Memory B cell (primary cell): ENCODE results near the gene PSMD2.

Source experiments
- ATAC-seq: fragments of 150-1000 bp; cut with Tn5 transposase; 2 replicates; pipeline ENCODE4 v1.10.0; 2021; ENCODE audit warnings: low read depth, mild to moderate bottlenecking, moderate library complexity
- DNase-seq, 2 donors: peaks; one replicate each; pipeline ENCODE4 v3.0.0; 2022; ENCODE audit warnings: low spot score in 2 of 2
- H3K27ac Mint-ChIP-seq: one replicate; pipeline ENCODE4 v1.8.0; 2022; ENCODE audit warnings: mild to moderate bottlenecking, moderate library complexity, mixed read lengths
- H3K27me3 Mint-ChIP-seq: one replicate; pipeline ENCODE4 v1.8.0; 2022; ENCODE audit warnings: mixed read lengths
- H3K36me3 Mint-ChIP-seq: one replicate; pipeline ENCODE4 v1.8.0; 2022; ENCODE audit warnings: mild to moderate bottlenecking, mixed read lengths
- H3K4me1 Mint-ChIP-seq: one replicate; pipeline ENCODE4 v1.8.0; 2022; ENCODE audit warnings: mixed read lengths
- H3K4me3 Mint-ChIP-seq: one replicate; pipeline ENCODE4 v1.8.0; 2022; ENCODE audit warnings: mild to moderate bottlenecking, moderate library complexity, mixed read lengths
- H3K9me3 Mint-ChIP-seq: one replicate; pipeline ENCODE4 v1.8.0; 2022; ENCODE audit warnings: mixed read lengths

The PSMD2 gene

GRCh38 chr3:184296616-184297015 is 2.4 kb upstream of the PSMD2 start:
- ATAC-seq (no peak), DNase-seq (no peak)
- H3K27me3 Mint-ChIP-seq, result peaks cover 3% of the 10 kb centered on the region
- H3K36me3 Mint-ChIP-seq, result no peaks in the 10 kb centered on the region
- no peaks in the 10 kb centered on the region for H3K9me3 Mint-ChIP-seq
- H3K4me3 Mint-ChIP-seq, result peak overlapping the region; percentile 62
- H3K4me1 Mint-ChIP-seq, result peaks cover 13% of the 10 kb centered on the region
- no peak overlapping the region for H3K27ac Mint-ChIP-seq

DNA sequence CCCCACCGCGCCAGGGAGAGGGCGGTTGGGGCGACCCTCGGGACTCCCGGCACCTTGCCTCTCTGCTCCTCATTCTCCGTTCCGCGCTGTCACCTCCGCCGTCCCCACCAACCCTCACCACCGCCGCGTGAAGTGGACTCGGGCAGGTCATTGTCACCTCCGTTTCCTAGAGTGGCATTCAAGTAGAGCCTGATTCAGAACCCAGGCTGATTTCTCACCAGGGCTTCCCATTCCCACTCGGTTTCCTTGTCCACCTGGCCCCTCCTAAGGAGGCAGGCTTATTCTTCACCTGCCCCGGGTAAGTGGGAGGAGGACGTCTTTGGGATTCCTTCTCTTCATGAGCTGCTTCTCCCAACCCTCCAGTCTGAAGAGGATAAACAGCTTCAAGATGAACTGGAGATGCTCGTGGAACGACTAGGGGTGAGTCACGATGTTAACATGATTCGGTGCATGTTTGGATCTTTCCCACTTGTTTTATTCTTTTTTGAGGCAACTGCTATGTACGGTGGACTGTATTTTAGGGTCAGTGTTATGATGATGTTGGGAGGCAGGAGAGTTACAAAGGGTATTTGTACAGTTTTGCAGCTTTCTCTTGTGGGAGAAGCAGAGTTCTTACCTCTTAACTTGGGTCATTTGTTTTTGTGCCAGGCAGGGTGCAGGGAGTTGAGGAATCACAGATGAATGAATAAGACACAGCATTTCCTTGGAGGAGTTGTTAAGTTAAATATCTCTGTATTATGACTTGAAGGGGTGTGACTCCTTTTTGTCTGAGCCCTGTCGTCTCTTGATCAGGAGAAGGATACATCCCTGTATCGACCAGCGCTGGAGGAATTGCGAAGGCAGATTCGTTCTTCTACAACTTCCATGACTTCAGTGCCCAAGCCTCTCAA is 692 bp downstream of the PSMD2 start:
- H3K9me3 Mint-ChIP-seq, result no peaks in the 10 kb centered on the region
- DNase-seq, result no peak
- no peaks in the 10 kb centered on the region for H3K27me3 Mint-ChIP-seq
- H3K4me1 Mint-ChIP-seq, result peaks cover 15% of the 10 kb centered on the region
- peaks cover 15% of the 10 kb centered on the region for H3K36me3 Mint-ChIP-seq
- H3K27ac Mint-ChIP-seq, result peak overlapping the region; percentile 79
- no peak for ATAC-seq
- H3K4me3 Mint-ChIP-seq, result peak overlapping the region; percentile 87

GRCh38 chr3:184300378-184300720 is 1.3 kb downstream of the PSMD2 start:
- no peak for ATAC-seq
- Mint-ChIP-seq H3K27me3 (no peaks in the 10 kb centered on the region), H3K4me3 (peak overlapping the region; percentile 87), H3K36me3 (peaks cover 15% of the 10 kb centered on the region), H3K9me3 (no peaks in the 10 kb centered on the region), H3K4me1 (peaks cover 15% of the 10 kb centered on the region), H3K27ac (no peak overlapping the region)
- no peak for DNase-seq

DNA sequence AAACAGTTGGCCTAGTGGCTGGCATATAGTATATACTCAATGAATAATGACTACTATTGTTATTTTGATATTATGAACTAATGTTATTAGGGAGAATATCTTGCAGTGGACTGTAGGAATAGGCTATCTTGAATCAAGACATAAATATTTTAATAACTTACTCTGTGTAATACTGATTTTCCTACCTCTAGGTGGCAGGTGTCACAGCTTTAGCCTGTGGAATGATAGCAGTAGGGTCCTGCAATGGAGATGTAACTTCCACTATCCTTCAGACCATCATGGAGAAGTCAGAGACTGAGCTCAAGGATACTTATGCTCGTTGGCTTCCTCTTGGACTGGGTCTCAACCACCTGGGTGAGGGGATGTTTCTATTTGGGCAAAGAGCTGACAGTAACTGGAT is 6.5 kb downstream of the PSMD2 start:
- ATAC-seq (peak; percentile 59), DNase-seq (no peak)
- Mint-ChIP-seq H3K27me3 (no peaks in the 10 kb centered on the region), H3K4me3 (no peak overlapping the region), H3K4me1 (peaks cover 3% of the 10 kb centered on the region), H3K36me3 (peaks cover 39% of the 10 kb centered on the region), H3K27ac (no peak overlapping the region), H3K9me3 (no peaks in the 10 kb centered on the region)

- Mint-ChIP-seq H3K27me3 (no peaks in the 10 kb centered on the region), H3K36me3 (peaks cover 39% of the 10 kb centered on the region), H3K9me3 (no peaks in the 10 kb centered on the region), H3K4me1 (peaks cover 2% of the 10 kb centered on the region), H3K4me3 (no peak overlapping the region), H3K27ac (peak overlapping the region; percentile 6)
- DNase-seq, result no peak
- ATAC-seq, result no peak
Measured at GRCh38 chr3:184306341-184306972, 7.4 kb downstream of the PSMD2 start.

DNA sequence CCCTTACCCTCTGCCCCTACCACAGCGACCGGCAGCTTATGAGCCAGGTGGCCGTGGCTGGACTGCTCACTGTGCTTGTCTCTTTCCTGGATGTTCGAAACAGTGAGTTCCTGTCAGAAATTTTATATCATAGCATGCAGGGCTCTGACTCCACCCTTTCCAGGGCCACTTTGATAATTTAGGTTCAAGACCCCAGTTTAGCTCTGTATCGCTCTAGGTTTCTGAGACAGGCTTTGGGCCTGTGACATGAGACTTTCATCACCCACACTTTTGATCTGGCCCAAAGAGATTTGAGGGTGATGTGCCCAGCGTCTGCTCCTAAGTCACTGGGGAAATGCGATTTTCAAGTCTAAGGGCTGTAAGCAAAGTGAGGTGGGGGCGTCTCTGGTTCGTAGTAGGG is 8.9 kb downstream of the PSMD2 start:
- H3K27ac Mint-ChIP-seq, result no peak overlapping the region
- no peak for DNase-seq
- H3K4me3 Mint-ChIP-seq, result no peak overlapping the region
- peaks cover 37% of the 10 kb centered on the region for H3K36me3 Mint-ChIP-seq
- ATAC-seq, result no peak
- H3K27me3 Mint-ChIP-seq, result no peaks in the 10 kb centered on the region
- H3K4me1 Mint-ChIP-seq, result peaks cover 2% of the 10 kb centered on the region
- H3K9me3 Mint-ChIP-seq, result no peaks in the 10 kb centered on the region

GRCh38 chr3:184308744-184309143 is 9.7 kb downstream of the PSMD2 start:
- Mint-ChIP-seq H3K27ac (no peak overlapping the region), H3K9me3 (no peaks in the 10 kb centered on the region), H3K4me1 (peaks cover 2% of the 10 kb centered on the region), H3K27me3 (no peaks in the 10 kb centered on the region), H3K4me3 (no peak overlapping the region), H3K36me3 (peaks cover 30% of the 10 kb centered on the region)
- DNase-seq (no peak), ATAC-seq (no peak)

DNA sequence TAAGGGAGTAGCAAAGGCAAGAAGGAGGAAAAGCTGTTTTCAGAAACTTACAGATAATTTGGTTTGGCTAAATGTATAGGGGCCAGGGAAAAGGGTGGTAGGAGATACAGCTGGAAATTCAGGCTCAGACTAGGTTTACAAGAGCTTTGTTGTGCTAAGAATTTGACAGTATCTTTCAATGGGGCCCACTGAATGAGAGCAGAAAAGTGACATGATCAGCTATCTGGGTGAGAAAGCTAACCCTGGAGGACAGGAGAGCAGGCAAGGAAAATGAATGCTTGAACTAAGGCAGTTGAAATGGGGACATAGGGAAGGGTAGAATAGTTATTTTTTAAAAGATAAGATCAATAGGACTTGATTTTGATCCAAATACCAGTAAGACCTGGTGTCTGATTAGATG is 12.6 kb downstream of the PSMD2 start:
- H3K4me3 Mint-ChIP-seq, result no peak overlapping the region
- ATAC-seq (no peak), DNase-seq (no peak)
- H3K27me3 Mint-ChIP-seq, result no peaks in the 10 kb centered on the region
- H3K36me3 Mint-ChIP-seq, result peaks cover 16% of the 10 kb centered on the region
- H3K4me1 Mint-ChIP-seq, result peaks cover 5% of the 10 kb centered on the region
- no peak overlapping the region for H3K27ac Mint-ChIP-seq
- no peaks in the 10 kb centered on the region for H3K9me3 Mint-ChIP-seq

DNA sequence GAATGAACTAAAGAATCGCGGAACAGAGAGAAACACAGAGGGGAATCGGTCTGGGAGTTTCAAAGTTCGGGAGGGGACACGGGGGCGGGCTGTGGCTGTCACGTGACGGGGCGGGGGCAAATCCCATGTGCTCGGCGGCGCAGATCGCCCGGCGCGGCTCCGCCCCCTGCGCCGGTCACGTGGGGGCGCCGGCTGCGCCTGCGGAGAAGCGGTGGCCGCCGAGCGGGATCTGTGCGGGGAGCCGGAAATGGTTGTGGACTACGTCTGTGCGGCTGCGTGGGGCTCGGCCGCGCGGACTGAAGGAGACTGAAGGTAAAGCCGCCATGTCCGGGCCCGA is 15.3 kb downstream of the PSMD2 start, which contains the start of gene EIF4G1:
Gene EIF4G1 (plus strand): TSS at position 244 of the 337 bp plus-strand sequence. CDS start 1,191 bp downstream, outside the sequence.
- Mint-ChIP-seq H3K4me3 (peak within 1 kb of the TSS; percentile 82), H3K9me3 (no peaks in the 10 kb centered on the region), H3K4me1 (peaks cover 20% of the 10 kb centered on the region), H3K27me3 (no peaks in the 10 kb centered on the region), H3K27ac (peak within 1 kb of the TSS; percentile 84), H3K36me3 (peaks cover 7% of the 10 kb centered on the region)
- DNase-seq (peak; percentile 85 to 88), ATAC-seq (peak; percentile 87)

DNA sequence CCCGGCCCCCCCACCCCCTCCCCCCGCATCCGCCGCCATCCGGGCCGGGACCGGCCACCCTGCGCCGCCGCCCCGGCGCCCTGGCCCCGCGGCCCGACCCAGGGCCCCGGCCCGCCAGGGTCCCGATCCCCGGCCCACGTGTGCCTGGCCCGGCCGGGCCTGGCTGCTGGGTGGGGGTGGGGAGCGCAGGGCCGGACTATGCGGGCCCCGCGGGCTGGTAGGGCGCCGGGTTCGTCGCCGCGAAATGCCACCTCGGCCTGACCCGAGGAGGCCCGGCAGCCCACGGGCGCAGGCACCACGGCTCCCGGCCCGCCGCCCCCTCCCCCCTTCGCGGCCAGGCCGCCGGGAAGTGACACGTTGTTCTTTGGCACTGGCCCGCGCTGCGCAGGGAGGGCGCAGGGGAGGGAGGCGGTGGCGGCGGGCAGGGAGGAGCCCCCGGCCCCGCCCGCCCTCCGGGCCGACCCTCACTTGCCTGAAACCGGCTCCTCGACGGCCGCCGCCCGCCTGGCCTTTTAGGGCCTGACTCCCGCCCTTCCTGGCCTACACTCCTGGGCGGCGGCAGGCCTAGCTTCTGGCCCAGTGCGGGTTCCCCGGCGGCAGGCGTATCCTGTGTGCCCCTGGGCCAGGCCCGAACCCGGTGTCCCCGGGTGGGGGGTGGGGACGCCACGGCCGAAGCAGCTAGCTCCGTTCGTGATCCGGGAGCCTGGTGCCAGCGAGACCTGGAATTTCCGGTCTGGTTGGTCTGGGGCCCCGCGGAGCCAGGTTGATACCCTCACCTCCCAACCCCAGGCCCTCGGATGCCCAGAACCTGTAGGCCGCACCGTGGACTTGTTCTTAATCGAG is 15.9 kb downstream of the PSMD2 start:
- ATAC-seq, result peak; percentile 46
- H3K27me3 Mint-ChIP-seq, result no peaks in the 10 kb centered on the region
- H3K27ac Mint-ChIP-seq, result peak overlapping the region; percentile 84
- peaks cover 24% of the 10 kb centered on the region for H3K4me1 Mint-ChIP-seq
- peaks cover 8% of the 10 kb centered on the region for H3K36me3 Mint-ChIP-seq
- peak overlapping the region; percentile 82 for H3K4me3 Mint-ChIP-seq
- H3K9me3 Mint-ChIP-seq, result no peaks in the 10 kb centered on the region
- peak; percentile 54 to 63 for DNase-seq

- peak overlapping the region; percentile 80 for H3K4me3 Mint-ChIP-seq
- no peaks in the 10 kb centered on the region for H3K27me3 Mint-ChIP-seq
- H3K36me3 Mint-ChIP-seq, result peaks cover 7% of the 10 kb centered on the region
- no peaks in the 10 kb centered on the region for H3K9me3 Mint-ChIP-seq
- ATAC-seq (no peak), DNase-seq (no peak)
- peaks cover 24% of the 10 kb centered on the region for H3K4me1 Mint-ChIP-seq
- H3K27ac Mint-ChIP-seq, result peak overlapping the region; percentile 78
Measured at GRCh38 chr3:184315543-184315867, 16.5 kb downstream of the PSMD2 start.

GRCh38 chr3:184315871-184316661 is 17.0 kb downstream of the PSMD2 start:
- peak overlapping the region; percentile 80 for H3K4me3 Mint-ChIP-seq
- no peaks in the 10 kb centered on the region for H3K9me3 Mint-ChIP-seq
- ATAC-seq, result no peak
- H3K27ac Mint-ChIP-seq, result peak overlapping the region; percentile 78
- no peaks in the 10 kb centered on the region for H3K27me3 Mint-ChIP-seq
- no peak for DNase-seq
- peaks cover 24% of the 10 kb centered on the region for H3K4me1 Mint-ChIP-seq
- H3K36me3 Mint-ChIP-seq, result peaks cover 11% of the 10 kb centered on the region

DNA sequence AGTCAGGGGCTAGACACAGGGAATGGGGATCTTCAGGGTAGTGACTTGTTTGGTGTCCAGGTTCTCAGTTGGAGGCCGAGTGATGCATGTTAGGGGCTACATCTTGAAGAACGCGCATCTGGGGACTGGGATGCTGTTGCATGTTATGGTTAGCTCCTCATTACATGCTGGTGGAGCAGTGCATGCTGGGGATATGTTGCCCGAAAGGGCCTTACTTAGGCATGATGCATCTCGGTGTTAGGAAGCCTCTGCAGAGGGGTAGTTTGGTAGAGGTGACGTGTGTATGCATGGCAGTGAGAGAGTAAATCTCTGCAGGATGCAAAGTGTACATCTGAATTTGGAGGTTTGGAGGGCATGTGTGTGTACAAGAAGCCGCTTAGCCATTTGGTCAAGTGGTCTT is 17.8 kb downstream of the PSMD2 start:
- Mint-ChIP-seq H3K9me3 (no peaks in the 10 kb centered on the region), H3K4me1 (peaks cover 24% of the 10 kb centered on the region), H3K4me3 (peak overlapping the region; percentile 80), H3K27me3 (no peaks in the 10 kb centered on the region), H3K36me3 (peaks cover 18% of the 10 kb centered on the region), H3K27ac (peak overlapping the region; percentile 78)
- DNase-seq (no peak), ATAC-seq (no peak)
